PFSK-1 (cell line): ENCODE data around the gene SLC35B4.

Source experiments
- POLR2AphosphoS5 ChIP-seq: IDR thresholded peaks from 2 replicates; pipeline ENCODE4 v1.6.1; 2012; ENCODE audit warnings: low read depth, mild to moderate bottlenecking, control low read depth, low read length, moderate library complexity
- SIN3A ChIP-seq: IDR thresholded peaks from 2 replicates; pipeline ENCODE4 v1.6.1; 2012; ENCODE audit warnings: mild to moderate bottlenecking, low read length, moderate library complexity, borderline replicate concordance; ENCODE audit not compliant: insufficient read depth
- TF ChIP-seq, protein P1 (sequence below), 2 experiments: IDR thresholded peaks; 2 replicates each; pipeline versions ENCODE4 v1.6.1 to v1.8.0; 2011 to 2012; ENCODE audit warnings: low read depth in 2 of 2, low read length in 2 of 2, control low read depth in 1 of 2, inconsistent platforms in 1 of 2, mild to moderate bottlenecking in 1 of 2, moderate library complexity in 1 of 2; ENCODE audit not compliant: insufficient read depth in 1 of 2

DNA sequence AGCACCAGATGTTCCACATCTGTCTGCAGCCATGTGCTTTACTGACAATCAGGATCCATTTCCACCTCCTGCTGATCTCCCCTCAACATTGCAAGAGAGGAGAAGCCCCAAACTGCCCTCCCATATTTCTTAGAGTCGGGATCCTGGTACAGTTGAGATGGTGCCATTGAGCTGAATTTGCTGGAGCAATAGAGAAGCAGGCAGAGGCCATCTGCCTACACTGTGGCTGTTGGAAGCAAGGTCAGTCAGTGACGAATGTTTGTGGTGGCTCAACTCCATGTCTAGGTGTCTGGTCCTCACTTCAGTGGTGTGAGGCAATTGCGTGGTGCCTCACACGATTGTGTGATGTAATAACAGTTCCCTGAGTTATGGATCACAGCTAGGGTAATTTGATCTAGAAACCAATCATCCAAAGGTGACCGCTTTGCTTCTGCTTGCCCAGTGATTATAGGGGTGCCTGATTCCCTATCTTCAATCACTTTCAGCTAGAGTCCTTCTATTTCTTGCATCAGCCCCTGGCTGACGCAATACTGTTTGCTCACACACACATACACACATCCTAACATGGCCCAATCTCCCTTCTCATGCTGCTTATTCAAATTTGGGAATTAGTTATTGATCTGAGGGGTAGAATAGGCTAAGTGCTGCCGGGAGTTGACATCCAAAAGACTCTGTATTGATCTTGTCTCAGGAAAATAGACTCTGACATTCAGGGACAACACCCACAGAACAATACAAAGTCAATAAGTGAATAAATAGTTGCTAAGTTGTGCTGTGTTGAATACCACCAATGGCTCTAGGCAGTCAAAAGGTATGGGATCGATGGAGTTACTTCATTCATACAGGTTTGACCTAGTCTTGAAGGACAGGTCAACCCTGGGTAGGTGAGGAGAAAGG lies 46.1 kb upstream of the SLC35B4 start:
- TF ChIP-seq POLR2AphosphoS5 (no peak), SIN3A (no peak)
- TF ChIP-seq, protein P1, sequence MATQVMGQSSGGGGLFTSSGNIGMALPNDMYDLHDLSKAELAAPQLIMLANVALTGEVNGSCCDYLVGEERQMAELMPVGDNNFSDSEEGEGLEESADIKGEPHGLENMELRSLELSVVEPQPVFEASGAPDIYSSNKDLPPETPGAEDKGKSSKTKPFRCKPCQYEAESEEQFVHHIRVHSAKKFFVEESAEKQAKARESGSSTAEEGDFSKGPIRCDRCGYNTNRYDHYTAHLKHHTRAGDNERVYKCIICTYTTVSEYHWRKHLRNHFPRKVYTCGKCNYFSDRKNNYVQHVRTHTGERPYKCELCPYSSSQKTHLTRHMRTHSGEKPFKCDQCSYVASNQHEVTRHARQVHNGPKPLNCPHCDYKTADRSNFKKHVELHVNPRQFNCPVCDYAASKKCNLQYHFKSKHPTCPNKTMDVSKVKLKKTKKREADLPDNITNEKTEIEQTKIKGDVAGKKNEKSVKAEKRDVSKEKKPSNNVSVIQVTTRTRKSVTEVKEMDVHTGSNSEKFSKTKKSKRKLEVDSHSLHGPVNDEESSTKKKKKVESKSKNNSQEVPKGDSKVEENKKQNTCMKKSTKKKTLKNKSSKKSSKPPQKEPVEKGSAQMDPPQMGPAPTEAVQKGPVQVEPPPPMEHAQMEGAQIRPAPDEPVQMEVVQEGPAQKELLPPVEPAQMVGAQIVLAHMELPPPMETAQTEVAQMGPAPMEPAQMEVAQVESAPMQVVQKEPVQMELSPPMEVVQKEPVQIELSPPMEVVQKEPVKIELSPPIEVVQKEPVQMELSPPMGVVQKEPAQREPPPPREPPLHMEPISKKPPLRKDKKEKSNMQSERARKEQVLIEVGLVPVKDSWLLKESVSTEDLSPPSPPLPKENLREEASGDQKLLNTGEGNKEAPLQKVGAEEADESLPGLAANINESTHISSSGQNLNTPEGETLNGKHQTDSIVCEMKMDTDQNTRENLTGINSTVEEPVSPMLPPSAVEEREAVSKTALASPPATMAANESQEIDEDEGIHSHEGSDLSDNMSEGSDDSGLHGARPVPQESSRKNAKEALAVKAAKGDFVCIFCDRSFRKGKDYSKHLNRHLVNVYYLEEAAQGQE (IDR thresholded peaks at IDR 0.05; ENCODE audit: insufficient read depth in 1 of 2, low read depth in 2 of 2, low read length in 2 of 2) = no peak
